Testis (tissue), 3 donors: Measurements from ENCODE around the gene TUBB2B. TPM values are rescaled to one million over a fixed set of nuclear protein-coding genes. Genes with fewer than 3 reads are reported as not detected.
A peak's percentile ranks its signal among the peaks of the same experiment; 100 is the strongest.

ENCODE experiments used
- DNase-seq: peaks from one replicate; pipeline ENCODE4 v3.0.0-alpha.2; 2019
- H3K27ac ChIP-seq, 2 donors: fragments of 200-600 bp; sonication (generic); one replicate each; pipeline ENCODE4 v1.5.1; 2019
- H3K27me3 ChIP-seq: fragments of 200-600 bp; sonication (generic); one replicate; pipeline ENCODE4 v1.5.1; 2019
- H3K36me3 ChIP-seq: fragments of 200-600 bp; sonication (generic); one replicate; pipeline ENCODE4 v1.5.1; 2017; ENCODE audit warnings: low read depth; ENCODE audit errors: missing control alignments
- H3K4me1 ChIP-seq: fragments of 200-600 bp; sonication (generic); one replicate; pipeline ENCODE4 v1.5.1; 2019
- H3K4me3 ChIP-seq, 2 donors: fragments of 200-600 bp; sonication (generic); one replicate each; pipeline ENCODE4 v1.5.1; 2017 to 2019
- H3K9me3 ChIP-seq: fragments of 200-600 bp; sonication (generic); one replicate; pipeline ENCODE4 v1.5.1; 2017
- CTCF ChIP-seq, 3 experiments: fragments of 450-650 bp in 2 of 3; fragments of 200-600 bp in 1 of 3; sonication (generic) in 1 of 3; IDR thresholded peaks; one replicate each; pipeline ENCODE4 v1.5.1; 2016 to 2019; ENCODE audit warnings: antibody characterized with exemption in 3 of 3, mild to moderate bottlenecking in 2 of 3, moderate library complexity in 1 of 3
- POLR2A ChIP-seq: fragments of 450-650 bp; IDR thresholded peaks from one replicate; pipeline ENCODE4 v1.6.1; 2017; ENCODE audit warnings: antibody characterized with exemption, mild to moderate bottlenecking, moderate library complexity
- WGBS, 2 donors: methylation state at CpG; one replicate each; pipeline ENCODE4 v1.1.5; 2018; 5-methylcytosine and 5-hydroxymethylcytosine counted together
- intact Hi-C: fragments of 100-400 bp; cut with DNase I; formaldehyde crosslinking; loops from one replicate; pipeline ENCODE4 v1.15.1; 2023; ENCODE audit warnings: low total_unique reads
- polyA plus RNA-seq: library from polyadenylated mRNA; stranded (reverse); fragments of 350-450 nt; fragmentation: Illumina TruSeq; extraction: RNeasy Lipid Tissue Mini Kit (QIAGEN cat#74804); gene quantifications from one replicate; pipeline ENCODE4 v1.2.3, GENCODE V29; 2014; ENCODE audit warnings: low read depth, low replicate concordance; ENCODE audit not compliant: insufficient read depth
- total RNA-seq, 2 donors: library from RNA; depleted of rRNA; stranded (reverse); fragments of >200 nt; gene quantifications; one replicate each; pipeline ENCODE4 v1.2.3, GENCODE V29; 2016

The TUBB2B gene
- total and polyA plus RNA-seq, 3 donors from 2014 or later: 1.6 to 3.6 (median 2.2) TPM

- H3K4me1 ChIP-seq: peaks cover 29% of the 10 kb centered on the region
- no peak overlapping the region for H3K27ac ChIP-seq
- H3K4me3 ChIP-seq: no peak overlapping the region
- 0 to 3% methylated on average over 10 to 38 of the region's 38 CpGs for WGBS, 2 donors
- H3K27me3 ChIP-seq: no peaks in the 10 kb centered on the region
- H3K36me3 ChIP-seq: no peaks in the 10 kb centered on the region
- intact Hi-C loops: no loop called here
- no peaks in the 10 kb centered on the region for H3K9me3 ChIP-seq
- TF ChIP-seq CTCF (IDR thresholded peaks at IDR 0.05) (no peak), POLR2A (no peak)
- DNase-seq: no peak
Measured at GRCh38 chr6:3228046-3228671, 706 bp upstream of the TUBB2B start.

DNA sequence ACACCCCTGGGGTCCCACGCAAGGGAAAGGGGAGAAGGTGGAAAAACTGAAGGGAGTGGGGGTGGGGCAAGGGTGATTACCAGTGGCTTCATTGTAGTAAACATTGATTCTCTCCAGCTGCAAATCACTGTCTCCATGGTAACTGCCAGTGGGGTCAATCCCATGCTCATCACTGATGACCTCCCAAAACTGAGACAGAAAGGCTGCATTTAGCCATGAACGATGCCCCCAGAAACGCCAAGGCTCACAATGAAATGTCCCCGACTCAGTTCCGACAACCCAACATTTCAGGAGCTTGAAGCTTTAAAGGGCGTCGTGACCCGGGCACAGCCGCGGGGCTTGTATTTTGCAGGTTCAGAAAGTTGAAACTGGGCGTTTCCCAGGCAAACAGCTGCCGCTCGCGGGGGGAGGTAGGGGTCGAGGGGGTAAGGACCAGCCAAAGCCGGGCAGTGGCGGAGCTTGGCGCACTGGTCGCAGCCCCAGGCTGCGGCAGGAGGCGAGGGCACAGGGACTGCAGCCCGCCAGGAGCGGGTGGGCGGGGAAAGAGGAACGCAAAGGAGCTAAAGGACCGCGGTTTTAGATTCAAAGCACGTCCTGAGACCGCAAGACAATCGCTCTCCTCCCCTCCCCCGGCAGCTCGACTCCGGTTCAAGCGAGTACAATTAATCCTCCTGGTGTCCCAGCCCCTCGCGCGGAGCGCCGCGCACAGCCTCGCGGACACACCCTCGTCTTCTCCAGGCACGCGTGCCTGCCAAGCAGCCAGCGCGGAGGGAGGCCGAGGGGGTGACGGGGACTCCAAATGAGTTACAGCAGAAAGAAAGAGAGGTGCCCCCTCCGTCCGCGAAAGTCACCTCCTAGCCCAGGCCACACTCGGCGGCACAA is 731 bp downstream of the TUBB2B start:
- WGBS, 2 donors: 2 to 3% methylated on average over 32 to 54 of the region's 54 CpGs
- no peak for DNase-seq
- peak overlapping the region in 1 of 2 donors; percentile 15 for H3K4me3 ChIP-seq
- H3K36me3 ChIP-seq: no peaks in the 10 kb centered on the region
- intact Hi-C loops: no loop called here
- H3K27me3 ChIP-seq: no peaks in the 10 kb centered on the region
- no peaks in the 10 kb centered on the region for H3K9me3 ChIP-seq
- no peak overlapping the region for H3K27ac ChIP-seq
- peaks cover 26% of the 10 kb centered on the region for H3K4me1 ChIP-seq
- TF ChIP-seq CTCF (IDR thresholded peaks at IDR 0.05): no peak
- TF ChIP-seq POLR2A: no peak

GRCh38 chr6:3226042-3226441 is 1.4 kb downstream of the TUBB2B start:
- no peak for DNase-seq
- H3K4me1 ChIP-seq: peaks cover 25% of the 10 kb centered on the region

GRCh38 chr6:3222506-3223038 is 4.9 kb downstream of the TUBB2B start:
- intact Hi-C loops: no loop called here
- Histone ChIP-seq H3K9me3 (no peaks in the 10 kb centered on the region), H3K27ac (no peak overlapping the region), H3K4me1 (peaks cover 9% of the 10 kb centered on the region), H3K36me3 (no peaks in the 10 kb centered on the region), H3K4me3 (no peak overlapping the region), H3K27me3 (no peaks in the 10 kb centered on the region)
- TF ChIP-seq CTCF (IDR thresholded peaks at IDR 0.05) (no peak), POLR2A (no peak)
- 77 to 91% methylated on average over 4 of the region's 4 CpGs for WGBS, 2 donors
- DNase-seq: no peak

More at GRCh38 chr6:3226042-3226441, 1.4 kb downstream of the TUBB2B start:
- H3K9me3 ChIP-seq: no peaks in the 10 kb centered on the region
- no peak overlapping the region for H3K4me3 ChIP-seq
- no peak overlapping the region for H3K27ac ChIP-seq
- no peaks in the 10 kb centered on the region for H3K27me3 ChIP-seq
- H3K36me3 ChIP-seq: no peaks in the 10 kb centered on the region
- intact Hi-C loops: no loop called here
- 78 to 84% methylated on average over 10 of the region's 10 CpGs for WGBS, 2 donors
- no peak for TF ChIP-seq CTCF (IDR thresholded peaks at IDR 0.05)
- no peak for TF ChIP-seq POLR2A
